ENCODE results near the gene PPP1R14D. TPM values are rescaled to one million over a fixed set of nuclear protein-coding genes. Genes with fewer than 3 reads are reported as not detected.

The PPP1R14D gene
- total and polyA plus RNA-seq, 9 donors, result 0.95 TPM; not detected in 8

GRCh38 chr15:40872791-40873693 lies 44.5 kb upstream of the PPP1R14D start:
- Histone ChIP-seq H3K4me3 (no peak overlapping the region), H3K27ac (no peak overlapping the region), H3K27me3 (no peaks in the 10 kb centered on the region), H3K36me3 (no peaks in the 10 kb centered on the region), H3K4me1 (ENCODE audit: insufficient read depth) (peaks cover 3% of the 10 kb centered on the region), H3K9me3 (no peaks in the 10 kb centered on the region)
- intact Hi-C loops (cut with DNase I), result no loop called here
- 58 to 74% (median 58%) methylated on average over 29 to 33 of the region's 33 CpGs for WGBS, 3 donors
- DNase-seq, result no peak
- TF ChIP-seq, protein P1, sequence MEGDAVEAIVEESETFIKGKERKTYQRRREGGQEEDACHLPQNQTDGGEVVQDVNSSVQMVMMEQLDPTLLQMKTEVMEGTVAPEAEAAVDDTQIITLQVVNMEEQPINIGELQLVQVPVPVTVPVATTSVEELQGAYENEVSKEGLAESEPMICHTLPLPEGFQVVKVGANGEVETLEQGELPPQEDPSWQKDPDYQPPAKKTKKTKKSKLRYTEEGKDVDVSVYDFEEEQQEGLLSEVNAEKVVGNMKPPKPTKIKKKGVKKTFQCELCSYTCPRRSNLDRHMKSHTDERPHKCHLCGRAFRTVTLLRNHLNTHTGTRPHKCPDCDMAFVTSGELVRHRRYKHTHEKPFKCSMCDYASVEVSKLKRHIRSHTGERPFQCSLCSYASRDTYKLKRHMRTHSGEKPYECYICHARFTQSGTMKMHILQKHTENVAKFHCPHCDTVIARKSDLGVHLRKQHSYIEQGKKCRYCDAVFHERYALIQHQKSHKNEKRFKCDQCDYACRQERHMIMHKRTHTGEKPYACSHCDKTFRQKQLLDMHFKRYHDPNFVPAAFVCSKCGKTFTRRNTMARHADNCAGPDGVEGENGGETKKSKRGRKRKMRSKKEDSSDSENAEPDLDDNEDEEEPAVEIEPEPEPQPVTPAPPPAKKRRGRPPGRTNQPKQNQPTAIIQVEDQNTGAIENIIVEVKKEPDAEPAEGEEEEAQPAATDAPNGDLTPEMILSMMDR (IDR thresholded peaks at IDR 0.05), result no peak
- TF ChIP-seq EP300 (IDR thresholded peaks at IDR 0.05) (no peak), POLR2A (IDR thresholded peaks at IDR 0.05) (no peak)

DNA sequence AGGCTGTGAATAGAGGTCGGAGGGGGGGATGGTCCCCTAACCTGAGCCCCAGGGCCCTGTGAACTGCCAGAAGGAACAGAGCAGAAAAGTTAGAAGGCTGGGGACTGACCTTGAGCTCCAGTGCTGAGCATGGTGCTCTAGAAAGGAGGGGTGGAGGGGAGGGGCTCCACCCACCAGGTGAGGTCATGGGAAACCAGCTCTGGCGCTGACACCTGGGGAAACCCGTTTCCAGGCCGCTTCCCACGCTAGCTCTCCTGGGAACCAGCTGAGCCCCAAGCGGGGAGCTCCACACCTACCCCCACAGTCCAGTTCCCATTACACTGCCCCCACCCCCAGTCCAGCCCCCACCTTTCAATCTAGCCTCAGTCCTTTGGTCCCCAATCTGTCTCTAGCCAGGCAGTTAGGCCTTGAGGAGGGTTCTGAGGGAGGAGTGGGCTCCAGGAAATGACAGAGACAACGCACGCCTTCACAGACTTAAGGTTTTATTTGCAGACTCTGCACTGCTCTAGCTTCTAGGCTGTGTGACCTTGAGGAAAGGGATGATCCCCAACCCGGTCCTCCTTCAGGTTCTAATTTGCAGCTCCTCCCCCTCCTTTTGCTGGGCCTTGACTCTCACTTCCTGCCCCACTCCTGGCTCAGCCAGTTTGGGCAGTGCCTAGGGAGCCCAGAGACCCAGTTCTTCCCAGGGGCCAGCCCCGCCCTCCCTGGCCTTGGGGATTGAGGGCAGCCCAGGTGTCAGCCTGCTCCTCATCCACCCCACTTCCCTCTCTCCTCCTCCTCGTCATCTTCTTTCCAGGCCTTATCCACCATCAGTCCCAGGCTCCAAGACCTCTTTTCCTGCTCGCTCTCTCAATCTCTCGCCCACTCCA lies 43.5 kb upstream of the PPP1R14D start:
- Histone ChIP-seq H3K27me3 (no peaks in the 10 kb centered on the region), H3K27ac (no peak overlapping the region), H3K36me3 (no peaks in the 10 kb centered on the region), H3K4me3 (no peak overlapping the region), H3K4me1 (ENCODE audit: insufficient read depth) (peaks cover 3% of the 10 kb centered on the region), H3K9me3 (no peaks in the 10 kb centered on the region)
- TF ChIP-seq EP300 (IDR thresholded peaks at IDR 0.05) (no peak), POLR2A (IDR thresholded peaks at IDR 0.05) (no peak)
- TF ChIP-seq, protein P1 (IDR thresholded peaks at IDR 0.05), result no peak
- DNase-seq, result no peak
- intact Hi-C loops (cut with DNase I), result no loop called here
- 77 to 83% (median 81%) methylated on average over 13 of the region's 13 CpGs for WGBS, 3 donors

DNA sequence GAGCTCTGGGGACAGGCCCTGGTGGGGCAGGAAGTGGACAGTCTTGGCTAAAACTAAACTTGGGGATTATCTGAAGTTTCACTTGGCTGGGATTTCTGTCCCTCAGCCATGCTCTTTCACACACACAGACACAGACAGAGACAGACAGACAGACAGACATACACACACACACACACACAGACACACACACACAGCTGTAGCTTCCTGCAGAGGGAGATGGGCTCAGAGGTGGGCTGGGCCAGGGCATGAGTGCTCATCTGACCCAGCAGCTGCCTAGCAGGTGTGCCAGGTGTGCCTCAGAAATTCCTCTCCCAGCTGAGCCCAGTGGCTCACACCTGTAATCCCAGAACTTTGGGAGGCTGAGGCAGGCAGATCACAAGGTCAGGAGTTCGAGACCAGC lies 42.2 kb upstream of the PPP1R14D start:
- intact Hi-C loops (cut with DNase I), result no loop called here
- TF ChIP-seq POLR2A (IDR thresholded peaks at IDR 0.05) (no peak), EP300 (IDR thresholded peaks at IDR 0.05) (no peak)
- H3K27ac ChIP-seq, result no peak overlapping the region

DNA sequence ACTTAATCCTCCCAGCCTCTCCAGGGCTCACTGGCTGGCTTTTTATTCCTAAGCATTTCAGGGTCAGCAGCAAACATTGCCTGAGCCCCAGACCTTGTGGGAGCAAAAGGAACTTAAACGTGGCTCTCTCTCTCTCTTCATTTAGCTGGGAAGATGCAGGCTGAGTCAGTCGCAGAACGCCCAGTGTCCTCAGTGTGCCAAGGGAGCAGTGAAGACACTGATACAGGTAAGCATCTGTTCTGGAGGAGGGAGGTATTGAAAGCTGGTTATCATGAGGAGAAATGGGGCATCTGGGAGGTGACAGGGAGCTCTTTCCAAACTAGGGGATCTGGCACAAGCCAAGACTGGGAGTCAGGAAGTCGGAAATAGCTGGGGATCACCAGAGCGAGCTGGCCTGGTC lies 41.2 kb upstream of the PPP1R14D start:
- Histone ChIP-seq H3K27me3 (no peaks in the 10 kb centered on the region), H3K36me3 (no peaks in the 10 kb centered on the region)
- intact Hi-C loops (cut with DNase I), result no loop called here

More for the DNA sequence above, 42.2 kb upstream of the PPP1R14D start:
- Histone ChIP-seq H3K9me3 (no peaks in the 10 kb centered on the region), H3K4me3 (no peak overlapping the region), H3K4me1 (ENCODE audit: insufficient read depth) (peaks cover 3% of the 10 kb centered on the region), H3K36me3 (no peaks in the 10 kb centered on the region), H3K27me3 (no peaks in the 10 kb centered on the region)
- DNase-seq, result no peak
- WGBS, 3 donors, result 88 to 100% (median 92%) methylated on average over 1 of the region's 1 CpG

More for the DNA sequence above, 41.2 kb upstream of the PPP1R14D start:
- Histone ChIP-seq H3K27ac (no peak overlapping the region), H3K4me3 (no peak overlapping the region), H3K4me1 (ENCODE audit: insufficient read depth) (peaks cover 3% of the 10 kb centered on the region), H3K9me3 (no peaks in the 10 kb centered on the region)
- WGBS, 3 donors, result 64 to 73% (median 68%) methylated on average over 5 of the region's 5 CpGs
- DNase-seq, result no peak
- no peak for TF ChIP-seq EP300 (IDR thresholded peaks at IDR 0.05)
- no peak for TF ChIP-seq POLR2A (IDR thresholded peaks at IDR 0.05)
- TF ChIP-seq, protein P1 (IDR thresholded peaks at IDR 0.05), result no peak

Measured in ovary (tissue), 9 donors.